Neural cell (in vitro differentiated cells): Measurements from ENCODE around the gene TIAM1.

Experiments used
- EZH2 ChIP-seq: fragments of 200-600, 300-800 bp; shearing (Covaris generic), sonication (generic); IDR thresholded peaks from 2 replicates; pipeline ENCODE4 v1.6.1; 2014; ENCODE audit warnings: antibody characterized with exemption, low read length, borderline replicate concordance, mild to moderate bottlenecking; ENCODE audit not compliant: insufficient read depth, poor library complexity, severe bottlenecking
- POLR2AphosphoS5 ChIP-seq: IDR thresholded peaks from 2 replicates; pipeline ENCODE4 v1.6.1; 2012
- REST ChIP-seq: IDR thresholded peaks from 2 replicates; pipeline ENCODE4 v1.6.1; 2012; ENCODE audit warnings: borderline replicate concordance
- TF ChIP-seq, protein P1 (sequence below): fragments of 450-650 bp; IDR thresholded peaks from 2 replicates; pipeline ENCODE4 v1.5.1; 2014; ENCODE audit warnings: antibody characterized with exemption, mild to moderate bottlenecking, moderate library complexity; ENCODE audit not compliant: poor library complexity, severe bottlenecking

GRCh38 chr21:31347435-31348032, 3.5 kb upstream of the TIAM1 start:
- TF ChIP-seq REST: no peak
- TF ChIP-seq, protein P1, sequence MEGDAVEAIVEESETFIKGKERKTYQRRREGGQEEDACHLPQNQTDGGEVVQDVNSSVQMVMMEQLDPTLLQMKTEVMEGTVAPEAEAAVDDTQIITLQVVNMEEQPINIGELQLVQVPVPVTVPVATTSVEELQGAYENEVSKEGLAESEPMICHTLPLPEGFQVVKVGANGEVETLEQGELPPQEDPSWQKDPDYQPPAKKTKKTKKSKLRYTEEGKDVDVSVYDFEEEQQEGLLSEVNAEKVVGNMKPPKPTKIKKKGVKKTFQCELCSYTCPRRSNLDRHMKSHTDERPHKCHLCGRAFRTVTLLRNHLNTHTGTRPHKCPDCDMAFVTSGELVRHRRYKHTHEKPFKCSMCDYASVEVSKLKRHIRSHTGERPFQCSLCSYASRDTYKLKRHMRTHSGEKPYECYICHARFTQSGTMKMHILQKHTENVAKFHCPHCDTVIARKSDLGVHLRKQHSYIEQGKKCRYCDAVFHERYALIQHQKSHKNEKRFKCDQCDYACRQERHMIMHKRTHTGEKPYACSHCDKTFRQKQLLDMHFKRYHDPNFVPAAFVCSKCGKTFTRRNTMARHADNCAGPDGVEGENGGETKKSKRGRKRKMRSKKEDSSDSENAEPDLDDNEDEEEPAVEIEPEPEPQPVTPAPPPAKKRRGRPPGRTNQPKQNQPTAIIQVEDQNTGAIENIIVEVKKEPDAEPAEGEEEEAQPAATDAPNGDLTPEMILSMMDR: peak; percentile 18
- no peak for TF ChIP-seq POLR2AphosphoS5
- TF ChIP-seq EZH2: no peak
